ENCODE measurements around the gene COL4A6.

GRCh38 chrX:108127152-108127551 lies 311.1 kb downstream of the COL4A6 start:
- TF ChIP-seq MYC (IDR thresholded peaks at IDR 0.05; ENCODE audit: low read depth, low read length) (no peak), POLR2AphosphoS5 (IDR thresholded peaks at IDR 0.05; ENCODE audit: insufficient read depth, low read depth, low read length) (no peak), CTCF (IDR thresholded peaks at IDR 0.05; ENCODE audit: extremely low read depth in 1 of 2, insufficient read depth in 1 of 2, low read depth in 1 of 2, low read length in 2 of 2) (no peak), GATA2 (IDR thresholded peaks at IDR 0.05; ENCODE audit: insufficient read depth, insufficient read length, low read depth, low read length) (no peak), POLR2A (IDR thresholded peaks at IDR 0.05; ENCODE audit: low read depth, low read length) (no peak), EZH2 (IDR thresholded peaks at IDR 0.05; ENCODE audit: borderline replicate concordance, low read depth, low read length, severe bottlenecking) (no peak)

Measured in endothelial cell of umbilical vein (primary cell).